Lower leg skin (tissue), 4 donors: Measurements from ENCODE around the gene XDH. TPM values are rescaled to one million over a fixed set of nuclear protein-coding genes. Genes with fewer than 3 reads are reported as not detected.

Experiments
- DNase-seq, 2 donors: peaks; one replicate each; pipeline ENCODE4 v3.0.0-alpha.2; 2019; ENCODE audit warnings: low spot score in 2 of 2
- H3K4me3 ChIP-seq: fragments of 200-600 bp; sonication (generic); 2 replicates; pipeline ENCODE4 v1.5.1; 2017; ENCODE audit warnings: mild to moderate bottlenecking, low read depth; ENCODE audit not compliant: poor library complexity, severe bottlenecking
- POLR2A ChIP-seq, 2 donors: fragments of 450-650 bp; IDR thresholded peaks; one replicate each; pipeline ENCODE4 v1.6.1; 2016 to 2017; ENCODE audit warnings: antibody characterized with exemption in 2 of 2, mild to moderate bottlenecking in 1 of 2, moderate library complexity in 1 of 2
- WGBS, 2 donors: methylation state at CpG; one replicate each; pipeline ENCODE4 v1.1.5; 2018; 5-methylcytosine and 5-hydroxymethylcytosine counted together
- intact Hi-C: fragments of 100-400 bp; cut with DNase I; formaldehyde crosslinking; loops from one replicate; pipeline ENCODE4 v1.15.0; 2023; ENCODE audit warnings: low total_unique reads
- total RNA-seq, 4 donors: library from RNA; depleted of rRNA; stranded (reverse); fragments of >200 nt; gene quantifications; one replicate each; pipeline ENCODE4 v1.1.0, GENCODE V29; 2016
- TF ChIP-seq, protein P1 (sequence below), 3 donors: fragments of 450-650 bp; IDR thresholded peaks; one replicate each; pipeline ENCODE4 v1.5.1; 2016; ENCODE audit warnings: antibody characterized with exemption in 3 of 3, mild to moderate bottlenecking in 3 of 3, moderate library complexity in 2 of 3

The XDH gene
- total RNA-seq, 4 donors from 2014 or later = 0.11 to 1.7 (median 0.75) TPM

DNA sequence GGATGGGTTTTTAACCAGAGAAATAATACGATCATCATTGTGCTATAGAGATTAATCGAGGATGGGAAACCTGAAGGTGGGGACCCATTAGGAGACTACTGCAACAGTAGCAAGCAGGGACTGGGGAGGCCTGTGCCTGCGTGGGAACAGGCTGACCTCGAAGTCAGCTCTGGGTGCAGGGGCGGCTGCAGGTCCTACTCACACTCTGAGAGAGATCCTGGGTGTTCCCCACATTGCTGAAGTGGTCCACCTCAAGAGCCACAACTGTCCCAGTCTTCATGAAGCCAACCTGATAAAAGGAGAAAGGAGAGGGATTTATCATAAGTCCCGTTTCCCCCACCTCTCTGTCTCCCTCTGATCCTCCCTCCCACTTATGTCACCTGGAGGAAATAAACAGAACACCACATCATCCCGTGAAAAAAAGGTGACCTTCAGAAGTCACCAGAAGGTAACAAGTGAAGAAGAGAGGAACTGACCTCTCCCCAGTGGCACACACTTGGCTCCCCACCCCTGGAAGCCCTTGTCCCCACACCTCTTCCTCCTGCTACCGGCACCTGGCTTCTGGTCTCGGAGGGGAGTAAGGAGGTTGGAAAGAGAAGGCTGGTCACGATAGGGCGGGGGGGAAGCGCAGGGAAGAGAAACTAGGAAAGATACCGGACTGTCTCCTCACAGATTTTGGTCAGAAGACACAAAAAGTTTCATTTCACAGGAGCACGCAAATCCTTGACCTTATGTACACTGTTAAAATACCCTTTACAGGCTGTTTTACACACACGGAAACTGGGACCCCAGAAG, 50.4 kb downstream of the XDH start:
- H3K4me3 ChIP-seq = no peak overlapping the region
- 84 to 86% methylated on average over 15 of the region's 15 CpGs for WGBS, 2 donors
- no peak for DNase-seq
- TF ChIP-seq, protein P1, sequence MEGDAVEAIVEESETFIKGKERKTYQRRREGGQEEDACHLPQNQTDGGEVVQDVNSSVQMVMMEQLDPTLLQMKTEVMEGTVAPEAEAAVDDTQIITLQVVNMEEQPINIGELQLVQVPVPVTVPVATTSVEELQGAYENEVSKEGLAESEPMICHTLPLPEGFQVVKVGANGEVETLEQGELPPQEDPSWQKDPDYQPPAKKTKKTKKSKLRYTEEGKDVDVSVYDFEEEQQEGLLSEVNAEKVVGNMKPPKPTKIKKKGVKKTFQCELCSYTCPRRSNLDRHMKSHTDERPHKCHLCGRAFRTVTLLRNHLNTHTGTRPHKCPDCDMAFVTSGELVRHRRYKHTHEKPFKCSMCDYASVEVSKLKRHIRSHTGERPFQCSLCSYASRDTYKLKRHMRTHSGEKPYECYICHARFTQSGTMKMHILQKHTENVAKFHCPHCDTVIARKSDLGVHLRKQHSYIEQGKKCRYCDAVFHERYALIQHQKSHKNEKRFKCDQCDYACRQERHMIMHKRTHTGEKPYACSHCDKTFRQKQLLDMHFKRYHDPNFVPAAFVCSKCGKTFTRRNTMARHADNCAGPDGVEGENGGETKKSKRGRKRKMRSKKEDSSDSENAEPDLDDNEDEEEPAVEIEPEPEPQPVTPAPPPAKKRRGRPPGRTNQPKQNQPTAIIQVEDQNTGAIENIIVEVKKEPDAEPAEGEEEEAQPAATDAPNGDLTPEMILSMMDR (IDR thresholded peaks at IDR 0.05) = no peak
- TF ChIP-seq POLR2A (IDR thresholded peaks at IDR 0.05) = no peak
- intact Hi-C loops = no loop called here

DNA sequence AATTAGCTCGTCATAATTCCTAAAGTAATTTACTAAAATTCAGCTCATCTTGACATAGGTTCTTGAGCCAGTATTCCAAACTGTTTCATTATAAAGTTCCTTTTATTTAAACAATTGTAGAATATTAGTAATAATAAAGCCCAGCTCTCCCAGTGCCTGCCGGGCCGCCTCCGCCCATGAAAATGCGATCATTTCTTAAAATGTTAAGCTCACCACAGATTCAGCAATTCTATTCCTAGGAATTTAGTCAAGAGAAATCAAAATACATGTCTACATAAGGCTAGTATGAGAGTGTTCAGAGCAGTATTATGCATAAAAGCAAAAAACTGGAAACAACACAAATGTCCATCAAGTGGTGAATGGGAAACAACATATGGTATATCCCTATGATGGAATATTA, 52.0 kb downstream of the XDH start:
- H3K4me3 ChIP-seq = no peak overlapping the region
- WGBS, 2 donors = 95 to 96% methylated on average over 5 of the region's 5 CpGs
- TF ChIP-seq, protein P1 (IDR thresholded peaks at IDR 0.05) = no peak
- no peak for TF ChIP-seq POLR2A (IDR thresholded peaks at IDR 0.05)
- no peak for DNase-seq
- intact Hi-C loops = no loop called here

DNA sequence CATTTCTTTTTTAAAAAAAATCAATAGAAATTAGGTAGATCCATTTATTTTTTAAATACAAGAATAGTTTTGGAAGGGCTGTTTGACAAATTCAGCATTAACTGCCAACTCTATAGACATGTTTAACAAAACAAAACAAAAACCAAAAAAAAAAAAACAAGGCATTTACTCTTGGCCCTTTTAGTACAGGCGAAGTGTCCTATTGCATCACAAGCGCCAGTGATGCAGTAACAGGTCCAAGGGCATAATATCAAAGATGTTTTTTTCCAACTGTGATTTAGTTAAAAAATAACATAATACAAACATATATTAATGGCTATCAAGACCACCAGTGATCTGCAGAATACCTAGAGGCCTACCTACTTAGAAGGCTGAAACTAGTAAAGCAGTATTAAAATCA, 55.3 kb downstream of the XDH start:
- TF ChIP-seq, protein P1 (IDR thresholded peaks at IDR 0.05) = no peak
- no peak for TF ChIP-seq POLR2A (IDR thresholded peaks at IDR 0.05)
- H3K4me3 ChIP-seq = no peak overlapping the region
- 93 to 99% methylated on average over 2 of the region's 2 CpGs for WGBS, 2 donors

DNA sequence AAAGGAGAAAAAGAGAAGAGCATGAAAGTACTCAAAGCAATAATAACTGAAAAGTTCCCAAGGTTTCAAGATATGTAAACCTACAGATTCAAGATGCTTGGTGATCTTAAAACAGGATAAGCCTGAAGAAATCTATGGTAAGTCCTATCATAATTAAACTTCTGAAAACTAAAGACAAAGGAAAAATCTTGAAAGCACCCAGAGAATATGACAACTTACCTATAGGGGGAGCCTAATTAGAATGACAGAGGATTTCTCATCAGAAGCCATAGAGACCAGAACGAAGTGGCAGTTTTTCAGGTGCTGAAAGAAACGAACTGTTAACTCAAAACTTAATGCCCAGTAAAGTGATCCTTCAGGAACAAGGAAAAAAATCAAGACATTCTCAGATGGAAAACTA, 59.7 kb downstream of the XDH start:
- H3K4me3 ChIP-seq = no peak overlapping the region
- 33 to 56% methylated on average over 2 of the region's 2 CpGs for WGBS, 2 donors
- no peak for DNase-seq
- TF ChIP-seq POLR2A (IDR thresholded peaks at IDR 0.05) = no peak
- TF ChIP-seq, protein P1 (IDR thresholded peaks at IDR 0.05) = no peak
- intact Hi-C loops = no loop called here

More for the DNA sequence above, 55.3 kb downstream of the XDH start:
- intact Hi-C loops = no loop called here
- no peak for DNase-seq

DNA sequence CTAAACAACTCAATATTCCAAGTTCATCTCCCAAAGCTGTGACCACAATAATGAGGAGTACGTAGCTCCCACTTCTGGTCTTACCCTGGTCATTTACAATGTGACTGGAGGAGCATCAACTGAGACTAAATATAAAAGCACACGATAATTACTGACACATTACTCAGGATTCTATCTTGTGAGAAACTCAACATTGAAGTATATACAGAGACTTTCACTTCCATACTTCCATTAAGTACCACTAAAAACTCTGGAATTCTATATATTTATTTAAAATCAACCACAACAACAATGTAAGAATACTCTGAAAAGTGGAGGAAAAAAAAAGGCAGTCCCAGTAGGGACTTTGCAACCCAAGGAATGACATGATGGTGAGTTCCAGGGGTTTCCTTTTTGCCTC, 61.4 kb downstream of the XDH start:
- no peak overlapping the region for H3K4me3 ChIP-seq
- TF ChIP-seq POLR2A (IDR thresholded peaks at IDR 0.05) = no peak
- TF ChIP-seq, protein P1 (IDR thresholded peaks at IDR 0.05) = no peak
- DNase-seq = no peak
- 62 to 88% methylated on average over 2 of the region's 2 CpGs for WGBS, 2 donors
- intact Hi-C loops = no loop called here

DNA sequence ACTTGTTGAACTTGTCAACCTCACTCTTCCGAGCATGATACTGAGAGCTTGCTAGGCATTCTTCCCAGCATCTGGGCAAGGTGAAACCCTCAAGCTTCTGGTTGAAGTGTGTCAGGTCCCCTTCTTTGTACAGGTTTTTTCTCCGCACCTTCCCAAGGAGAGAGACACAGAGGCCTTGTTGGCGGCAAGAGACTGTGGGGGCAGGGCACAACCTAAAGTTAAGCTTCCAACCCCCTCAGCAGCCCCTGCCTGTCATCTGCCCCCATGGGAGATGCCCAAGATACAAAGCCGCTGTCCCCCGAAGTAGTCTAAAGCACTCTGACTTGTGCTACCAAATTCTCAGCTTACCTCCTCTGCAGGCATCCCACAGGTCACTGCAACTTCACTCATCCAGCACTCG, 64.9 kb downstream of the XDH start:
- no peak for DNase-seq
- no peak for TF ChIP-seq POLR2A (IDR thresholded peaks at IDR 0.05)
- WGBS, 2 donors = 93 to 94% methylated on average over 6 of the region's 6 CpGs
- H3K4me3 ChIP-seq = no peak overlapping the region
- intact Hi-C loops = no loop called here
